Stimulated activated CD4-positive, alpha-beta T cell treated with anti-CD3 and anti-CD28 coated beads, TNF-alpha, amount 100 ng/mL, for 4 hours (primary cell): ENCODE data around the gene MBNL2.

ENCODE experiments used
- DNase-seq, 3 experiments: peaks; one replicate each; pipeline ENCODE4 v3.0.0-alpha.2; 2020; ENCODE audit warnings: low read depth in 3 of 3

MBNL2 gene

GRCh38 chr13:97234236-97234635, 12.1 kb downstream of the MBNL2 start:
- DNase-seq, result no peak

GRCh38 chr13:97234742-97235141, 12.6 kb downstream of the MBNL2 start:
- no peak for DNase-seq

DNA sequence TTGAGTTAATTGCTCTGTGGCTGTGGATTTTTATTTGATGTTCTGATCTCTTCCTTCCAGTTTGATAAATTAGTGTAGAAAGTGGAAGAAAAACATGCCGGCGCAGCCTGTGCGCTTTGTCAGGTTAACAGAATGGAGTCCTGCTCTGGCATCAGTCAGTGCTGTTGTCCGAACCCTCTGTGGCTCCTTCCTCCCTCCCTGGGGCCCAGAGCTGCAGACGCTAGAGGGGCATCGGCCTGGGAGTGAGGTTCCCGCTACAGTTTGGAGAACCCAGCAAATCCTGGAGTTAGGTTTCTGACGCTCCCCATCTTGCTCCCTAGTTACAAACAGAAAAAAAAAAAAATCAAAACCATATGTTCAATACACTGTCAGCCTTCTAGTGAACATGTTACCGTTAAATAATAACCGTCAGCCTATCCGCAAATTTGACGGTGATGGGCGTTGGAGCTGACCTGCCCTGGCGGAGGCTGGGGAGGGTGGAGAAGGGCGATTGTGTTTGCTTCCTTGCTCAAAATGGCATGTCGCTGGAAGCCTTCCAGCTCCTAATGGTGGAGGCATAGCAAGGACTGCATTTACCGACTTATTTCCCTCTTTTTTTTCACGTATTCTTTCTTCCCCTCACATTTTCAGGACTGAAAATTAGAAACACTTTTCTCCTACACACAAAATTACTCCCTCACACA, 13.6 kb downstream of the MBNL2 start:
- DNase-seq, result no peak

- DNase-seq, result no peak
Observed at GRCh38 chr13:97237388-97237787, 15.3 kb downstream of the MBNL2 start.

DNA sequence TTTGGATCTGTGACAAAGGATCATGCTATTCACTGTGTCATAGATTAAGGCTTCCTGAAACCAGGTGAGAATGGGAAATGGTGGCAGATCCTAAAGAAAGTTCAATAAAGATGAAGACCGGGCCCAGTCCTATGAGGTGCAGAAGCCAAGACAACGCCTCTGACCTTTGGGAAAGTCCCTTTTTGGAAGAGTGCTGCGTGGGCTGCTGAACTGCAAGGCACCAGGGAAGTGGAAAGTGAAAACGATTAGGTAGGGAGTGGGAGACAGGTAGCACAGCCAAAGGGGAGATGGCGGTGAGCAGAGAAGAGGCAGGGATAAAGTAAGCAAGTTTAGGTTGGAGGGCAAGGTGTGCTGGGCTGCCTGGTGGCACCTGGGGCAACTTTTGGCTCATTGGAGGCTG, 16.3 kb downstream of the MBNL2 start:
- no peak for DNase-seq

DNA sequence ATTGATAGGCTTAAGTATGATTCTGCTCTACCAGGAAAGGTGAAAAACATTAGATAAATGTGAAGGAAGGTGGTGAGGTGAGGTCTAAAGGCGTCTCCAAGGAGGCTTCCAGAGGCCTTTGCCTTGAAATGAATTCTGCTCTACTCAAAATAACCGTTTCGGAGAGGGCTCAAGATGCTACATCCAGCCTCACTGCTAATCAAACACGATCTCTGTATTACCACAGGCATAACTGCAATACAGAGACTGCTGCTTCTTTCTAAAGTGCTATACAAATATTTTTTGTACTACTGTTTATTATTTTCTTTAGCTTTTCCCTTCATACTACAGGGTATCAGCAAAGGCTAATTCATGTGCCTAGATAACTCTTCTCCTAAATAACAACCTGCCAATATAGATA, 16.8 kb downstream of the MBNL2 start:
- DNase-seq, result no peak

DNA sequence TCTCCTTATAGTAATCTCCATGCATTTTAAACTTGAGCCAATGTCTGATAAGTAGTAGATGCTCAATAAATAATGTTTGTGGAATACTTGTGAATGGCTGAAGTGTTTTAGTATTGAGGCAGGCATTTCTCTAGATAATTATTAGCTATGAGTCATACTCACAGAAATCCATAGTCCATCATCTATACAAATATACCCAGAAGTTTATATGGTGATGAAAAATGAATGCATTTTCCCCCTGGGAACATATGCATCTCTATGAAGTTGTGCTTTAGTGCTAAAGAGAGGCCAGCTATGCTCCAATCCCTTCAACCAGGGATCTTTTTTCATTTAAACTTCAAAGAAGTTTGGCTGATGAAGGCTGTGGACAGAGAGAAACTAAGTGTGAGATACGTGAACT, 17.2 kb downstream of the MBNL2 start:
- no peak for DNase-seq

GRCh38 chr13:97239943-97240787, 18.0 kb downstream of the MBNL2 start:
- no peak for DNase-seq

- no peak for DNase-seq
Observed at GRCh38 chr13:97240788-97241734, 18.9 kb downstream of the MBNL2 start.

- DNase-seq, result no peak
Observed at GRCh38 chr13:97241761-97242160, 19.6 kb downstream of the MBNL2 start.

- no peak for DNase-seq
Observed at GRCh38 chr13:97242755-97243497, 20.8 kb downstream of the MBNL2 start.

GRCh38 chr13:97243915-97244781, 22.0 kb downstream of the MBNL2 start:
- no peak for DNase-seq

DNA sequence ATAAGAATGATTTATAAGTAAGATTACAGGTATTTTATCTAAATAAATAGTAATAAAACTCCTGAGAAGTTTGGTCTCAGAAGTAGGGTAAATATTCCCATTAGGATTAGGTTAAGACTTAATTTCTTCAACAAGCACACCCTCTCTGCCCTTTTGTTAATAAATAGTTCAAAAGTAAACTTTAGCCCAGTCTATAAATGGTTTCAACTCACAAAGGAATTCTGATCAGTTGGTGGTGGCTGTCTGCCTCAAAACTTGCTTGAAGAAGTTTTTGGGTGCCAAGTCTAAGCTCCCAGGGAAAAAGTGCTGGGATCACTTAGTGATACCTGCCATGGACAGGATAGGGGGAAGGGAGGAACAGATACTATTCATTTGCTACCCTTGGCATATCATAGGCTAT, 22.9 kb downstream of the MBNL2 start:
- no peak for DNase-seq

DNA sequence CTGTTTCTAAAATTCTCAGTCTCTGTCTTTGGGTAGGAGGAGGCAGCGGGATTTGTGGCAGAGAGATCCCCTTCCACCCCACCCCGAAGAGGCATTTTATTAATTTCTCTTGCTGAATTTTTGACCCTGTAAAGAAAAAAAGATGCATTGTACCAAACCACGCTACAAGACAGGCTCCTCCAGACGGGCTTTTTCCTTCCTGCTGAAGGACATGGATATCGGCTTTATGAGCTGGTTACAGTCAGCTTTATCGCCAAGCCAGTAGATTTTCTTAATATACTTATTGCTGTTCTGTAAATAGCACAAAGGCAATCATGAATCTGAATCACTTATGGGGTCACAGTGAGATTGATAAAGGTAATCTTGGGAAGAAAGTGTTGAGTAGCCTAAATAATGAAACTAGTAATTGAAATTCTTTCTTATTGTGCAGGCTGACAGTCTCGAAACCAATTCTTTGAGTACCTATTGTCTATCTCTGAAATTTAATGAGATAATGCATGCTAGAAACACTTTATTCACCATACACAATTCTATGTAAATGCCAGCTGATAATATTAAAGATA, 24.5 kb downstream of the MBNL2 start:
- no peak for DNase-seq

DNA sequence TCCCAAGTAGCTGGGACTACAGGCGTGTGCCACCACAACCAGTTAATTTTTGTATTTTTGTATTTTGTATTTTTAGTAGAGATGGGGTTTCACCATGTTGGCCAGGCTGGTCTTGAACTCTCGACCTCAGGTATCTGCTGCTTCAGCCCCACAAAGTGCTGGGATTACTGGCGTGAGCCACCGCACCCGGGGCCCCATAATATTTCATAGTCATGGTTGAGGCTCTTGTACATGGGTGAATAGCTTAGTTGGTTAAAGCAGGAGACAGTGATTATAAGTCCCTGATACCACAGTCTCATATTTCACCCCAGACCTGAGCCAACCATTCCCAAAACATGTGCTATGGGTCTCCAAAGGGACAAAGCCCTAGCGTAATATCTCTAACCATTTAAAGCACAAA, 26.1 kb downstream of the MBNL2 start:
- no peak for DNase-seq

GRCh38 chr13:97249093-97249795, 27.1 kb downstream of the MBNL2 start:
- DNase-seq, result no peak

- DNase-seq, result no peak
Observed at GRCh38 chr13:97249796-97250495, 27.8 kb downstream of the MBNL2 start.

- no peak for DNase-seq
Observed at GRCh38 chr13:97250560-97250959, 28.4 kb downstream of the MBNL2 start.

GRCh38 chr13:97252735-97253134, 30.6 kb downstream of the MBNL2 start:
- no peak for DNase-seq
